GM12891 (cell line): Measurements from ENCODE around the gene ELOA.
"Not testable (repeated sequence)": the region's sequence is repeated elsewhere in the genome, so short reads cannot be mapped to it uniquely, and the experiment has no call there.

Experiments used
- DNase-seq: peaks from one replicate; pipeline ENCODE4 v3.0.0; 2011; ENCODE audit warnings: low spot score; ENCODE audit not compliant: insufficient read length
- FAIRE-seq: peaks from 2 replicates; lab custom pipeline; 2011; peaks lifted over from hg19 to GRCh38; lab: Jason Lieb, UNC
- PAX5 ChIP-seq: IDR thresholded peaks from 2 replicates; pipeline ENCODE4 v1.6.1; 2011; ENCODE audit warnings: low read length, moderate library complexity, mild to moderate bottlenecking; ENCODE audit not compliant: insufficient read depth, severe bottlenecking
- POLR2A ChIP-seq: IDR thresholded peaks from 2 replicates; pipeline ENCODE4 v1.6.1; 2011; ENCODE audit warnings: low read depth, low read length, control low read depth
- POLR2AphosphoS5 ChIP-seq: IDR thresholded peaks from 2 replicates; pipeline ENCODE4 v1.6.1; 2011; ENCODE audit warnings: low read depth, low read length, control low read depth
- POU2F2 ChIP-seq: IDR thresholded peaks from 2 replicates; pipeline ENCODE4 v1.6.1; 2011; ENCODE audit warnings: low read depth, mild to moderate bottlenecking, control low read depth, low read length, moderate library complexity
- SPI1 ChIP-seq: IDR thresholded peaks from 2 replicates; pipeline ENCODE4 v1.6.1; 2011; ENCODE audit warnings: low read depth, low read length, control low read depth
- TAF1 ChIP-seq: IDR thresholded peaks from 2 replicates; pipeline ENCODE4 v1.6.1; 2011; ENCODE audit warnings: low read depth, low read length, control low read depth

The ELOA gene

GRCh38 chr1:23800400-23801337, 57.4 kb downstream of the ELOA start, which contains the start of gene GALE:
Gene GALE (minus strand): TSS chr1:23800754. CDS start chr1:23799007, 1,747 bp downstream.
- FAIRE-seq (peak; percentile 99), DNase-seq (peak; percentile 99)
- TF ChIP-seq SPI1 = peak; percentile 80
- peak; percentile 71; the same call in 1 of the 2 replicates for TF ChIP-seq POLR2AphosphoS5
- peak; percentile 63; the same call in 1 of the 2 replicates for TF ChIP-seq POU2F2
- TF ChIP-seq TAF1 = peak; percentile 70; the same call in 1 of the 2 replicates
- TF ChIP-seq POLR2A = peak; percentile 79
- no peak for TF ChIP-seq PAX5

GRCh38 chr1:23801338-23801748, 58.1 kb downstream of the ELOA start:
- DNase-seq = no peak

GRCh38 chr1:23801876-23802275, 58.6 kb downstream of the ELOA start:
- FAIRE-seq = no peak
- DNase-seq = no peak
- no peak for TF ChIP-seq POLR2A
- TF ChIP-seq POLR2AphosphoS5 = no peak

More at GRCh38 chr1:23801338-23801748, 58.1 kb downstream of the ELOA start:
- no peak for TF ChIP-seq PAX5
- TF ChIP-seq POLR2AphosphoS5 = no peak
- TF ChIP-seq TAF1 = no peak
- TF ChIP-seq POLR2A = no peak
- TF ChIP-seq SPI1 = no peak
- no peak for TF ChIP-seq POU2F2
- peak; percentile 38 for FAIRE-seq

DNA sequence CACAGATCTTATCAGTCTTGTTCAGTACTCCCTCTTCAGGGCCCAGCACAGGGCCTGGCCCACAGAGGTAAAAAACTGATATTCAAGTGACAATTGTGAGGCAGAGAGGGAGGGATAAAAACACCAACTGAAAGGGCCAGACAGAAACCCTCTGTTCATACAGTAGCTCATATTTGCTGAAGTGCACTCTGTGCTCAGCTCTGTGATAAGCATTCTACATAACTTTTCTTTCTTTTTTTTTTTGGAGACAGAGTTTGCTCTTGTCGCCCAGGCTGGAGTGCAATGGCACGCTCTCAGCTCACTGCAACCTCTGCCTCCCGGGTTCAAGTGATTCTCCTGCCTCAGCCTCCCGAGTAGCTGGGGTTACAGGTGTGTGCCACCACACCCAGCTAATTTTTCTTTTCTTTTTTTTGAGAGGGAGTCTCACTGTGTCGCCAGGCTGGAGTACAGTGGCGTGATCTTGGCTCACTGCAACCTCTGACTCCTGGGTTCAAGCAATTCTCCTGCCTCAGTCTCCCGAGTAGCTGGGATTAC, 59.6 kb downstream of the ELOA start:
- not testable (repeated sequence) for DNase-seq, FAIRE-seq

GRCh38 chr1:23803674-23804073, 60.4 kb downstream of the ELOA start:
- no peak for TF ChIP-seq POU2F2
- no peak for TF ChIP-seq PAX5
- no peak for TF ChIP-seq TAF1
- TF ChIP-seq SPI1 = no peak
- no peak for TF ChIP-seq POLR2A
- TF ChIP-seq POLR2AphosphoS5 = no peak
- no peak for FAIRE-seq
- no peak for DNase-seq

DNA sequence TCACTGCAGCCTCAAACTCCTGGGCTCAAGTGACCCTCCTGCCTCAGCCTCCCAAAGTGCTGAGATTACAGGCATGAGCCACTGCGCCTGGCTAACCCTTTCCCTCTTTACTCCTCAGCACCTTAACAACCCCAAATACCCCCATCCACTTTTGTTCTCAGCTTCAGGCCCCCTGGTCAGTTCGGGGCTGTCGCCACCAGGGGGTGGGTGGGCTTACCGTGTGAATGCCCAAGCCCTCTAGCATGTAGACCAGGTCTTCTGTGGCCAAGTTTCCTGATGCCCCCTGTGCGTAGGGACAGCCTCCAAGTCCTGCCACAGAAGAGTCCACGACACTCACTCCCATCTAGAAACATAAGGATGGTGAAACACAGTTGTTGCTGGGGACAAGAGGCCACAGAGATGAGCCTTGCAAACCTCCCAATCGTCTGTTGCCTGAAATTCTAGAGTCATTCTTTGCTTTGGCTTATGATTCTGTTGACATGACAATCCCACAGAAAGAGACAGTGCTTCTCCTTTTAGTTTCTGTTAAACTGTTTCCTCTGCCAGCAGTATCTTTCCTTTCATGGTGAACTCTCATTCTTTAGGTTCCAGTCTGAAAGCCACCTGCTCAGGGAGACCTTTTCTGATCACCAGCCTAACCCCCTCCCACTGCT, 61.0 kb downstream of the ELOA start:
- TF ChIP-seq POLR2A (no peak), POU2F2 (no peak), SPI1 (no peak), POLR2AphosphoS5 (no peak), PAX5 (no peak), TAF1 (no peak)
- no peak for FAIRE-seq

GRCh38 chr1:23805025-23805424, 61.8 kb downstream of the ELOA start:
- no peak for DNase-seq
- TF ChIP-seq POLR2AphosphoS5 (no peak), POLR2A (no peak), TAF1 (no peak), POU2F2 (no peak), SPI1 (no peak), PAX5 (no peak)
- FAIRE-seq = no peak

More for the DNA sequence above, 61.0 kb downstream of the ELOA start:
- no peak for DNase-seq

- TF ChIP-seq POLR2AphosphoS5 (no peak), SPI1 (no peak), TAF1 (no peak), POLR2A (no peak), POU2F2 (no peak), PAX5 (no peak)
- FAIRE-seq (no peak), DNase-seq (no peak)
Observed at GRCh38 chr1:23806280-23806679, 63.0 kb downstream of the ELOA start.

DNA sequence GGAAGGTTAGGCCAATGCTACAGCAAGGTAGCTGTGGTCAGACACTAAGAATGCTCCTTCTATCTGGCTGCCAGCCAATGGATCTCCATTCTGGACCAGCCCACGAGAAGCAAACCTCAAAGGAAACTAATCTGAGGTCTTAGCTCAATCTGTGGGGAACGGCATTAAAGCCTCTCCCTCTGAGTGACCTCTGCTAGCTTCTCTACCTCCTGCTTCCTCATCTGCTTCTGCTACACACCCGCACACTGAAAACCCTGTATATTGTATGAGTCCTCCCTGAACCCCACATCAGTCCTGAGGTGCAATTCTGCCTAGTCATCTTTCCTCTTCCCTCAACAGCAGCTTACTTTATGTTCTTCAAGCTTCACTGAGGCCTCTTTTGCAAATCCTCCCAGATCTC, 64.2 kb downstream of the ELOA start:
- DNase-seq (no peak), FAIRE-seq (no peak)

More for the DNA sequence above, 64.2 kb downstream of the ELOA start:
- TF ChIP-seq TAF1 (no peak), PAX5 (no peak), POLR2A (no peak), POU2F2 (no peak), SPI1 (no peak), POLR2AphosphoS5 (no peak)
